GM12878 (cell line): ENCODE results near the gene ITK.

ENCODE experiments used
- CREB1 ChIP-seq: IDR thresholded peaks from 2 replicates; pipeline ENCODE4 v1.6.1; 2012; ENCODE audit warnings: low read depth, mild to moderate bottlenecking, inconsistent platforms
- HDGF ChIP-seq: fragments of 450-650 bp; IDR thresholded peaks from 2 replicates; pipeline ENCODE4 v1.6.1; 2016; ENCODE audit warnings: antibody characterized with exemption
- POLR2A ChIP-seq: IDR thresholded peaks from 2 replicates; pipeline ENCODE4 v1.6.1; 2011; ENCODE audit warnings: low read depth, mild to moderate bottlenecking, low read length
- RELA ChIP-seq: fragments of 450-650 bp; IDR thresholded peaks from 2 replicates; pipeline ENCODE4 v1.8.0; 2014; ENCODE audit warnings: borderline replicate concordance; ENCODE audit not compliant: partially characterized antibody
- SMC3 ChIP-seq: IDR thresholded peaks from 2 replicates; pipeline ENCODE4 v1.6.1; 2011; ENCODE audit warnings: low read length, improper control_type of control experiment, borderline replicate concordance
- YY1 ChIP-seq: IDR thresholded peaks from 2 replicates; pipeline ENCODE4 v1.6.1; 2011; ENCODE audit warnings: low read depth, mild to moderate bottlenecking, low read length
- ZNF24 ChIP-seq: fragments of 450-650 bp; IDR thresholded peaks from 2 replicates; pipeline ENCODE4 v1.6.1; 2017; ENCODE audit warnings: antibody characterized with exemption, mild to moderate bottlenecking
- TF ChIP-seq, protein P1 (sequence below): fragments of 450-650 bp; IDR thresholded peaks from 2 replicates; pipeline ENCODE4 v1.6.1; 2016; ENCODE audit warnings: mild to moderate bottlenecking
- TF ChIP-seq, protein P2 (sequence below): IDR thresholded peaks from 2 replicates; pipeline ENCODE4 v1.6.1; 2012; ENCODE audit warnings: low read depth, low read length, improper control_type of control experiment
- TF ChIP-seq, protein P3 (sequence below): fragments of 450-650 bp; IDR thresholded peaks from 2 replicates; pipeline ENCODE4 v1.6.1; 2018; ENCODE audit warnings: borderline replicate concordance, mild to moderate bottlenecking; ENCODE audit not compliant: partially characterized antibody
- TF ChIP-seq, protein P4 (sequence below), 3 experiments: IDR thresholded peaks in 2 of 3; conservative IDR thresholded peaks in 1 of 3; 2 replicates each; pipeline ENCODE4 v1.5.1; 2011; ENCODE audit warnings: low read depth in 3 of 3, low read length in 3 of 3, mild to moderate bottlenecking in 3 of 3, control low read depth in 2 of 3, moderate library complexity in 2 of 3, inconsistent platforms in 1 of 3, mixed read lengths in 1 of 3; ENCODE audit not compliant: control insufficient read depth in 2 of 3, insufficient read depth in 1 of 3; ENCODE audit errors: extremely low read depth in 1 of 3

DNA sequence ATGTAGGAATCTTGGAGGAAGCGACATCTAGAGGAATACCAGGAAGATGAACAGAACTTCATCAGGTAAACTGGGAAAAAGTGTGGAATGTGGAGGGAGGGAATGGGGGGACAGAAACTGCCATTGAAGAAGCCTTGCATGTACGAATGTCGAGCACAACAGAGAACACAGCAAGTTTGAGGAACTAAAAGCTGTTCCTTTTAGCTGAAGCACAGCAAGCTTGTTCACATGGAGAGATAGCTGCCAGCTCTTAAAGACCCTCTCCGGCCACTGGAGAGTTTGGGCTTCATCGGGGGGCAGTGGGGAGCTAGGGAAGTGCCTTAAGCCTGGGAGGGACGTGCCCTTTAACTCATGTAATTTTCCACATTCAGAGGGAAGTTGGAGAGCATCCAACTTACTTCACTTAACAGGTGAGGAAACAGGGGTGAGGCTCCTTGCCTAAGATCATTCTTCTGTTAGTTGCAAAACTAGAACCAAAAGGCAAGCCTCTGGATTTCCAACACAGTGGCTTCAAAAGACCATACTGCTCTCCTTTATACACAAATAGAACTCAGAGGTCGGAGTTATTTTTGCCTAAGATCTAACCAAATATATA lies 83.0 kb downstream of the ITK start:
- TF ChIP-seq POLR2A (no peak), SMC3 (no peak), HDGF (no peak), RELA (no peak), CREB1 (no peak), ZNF24 (no peak), YY1 (no peak)
- TF ChIP-seq, protein P1, sequence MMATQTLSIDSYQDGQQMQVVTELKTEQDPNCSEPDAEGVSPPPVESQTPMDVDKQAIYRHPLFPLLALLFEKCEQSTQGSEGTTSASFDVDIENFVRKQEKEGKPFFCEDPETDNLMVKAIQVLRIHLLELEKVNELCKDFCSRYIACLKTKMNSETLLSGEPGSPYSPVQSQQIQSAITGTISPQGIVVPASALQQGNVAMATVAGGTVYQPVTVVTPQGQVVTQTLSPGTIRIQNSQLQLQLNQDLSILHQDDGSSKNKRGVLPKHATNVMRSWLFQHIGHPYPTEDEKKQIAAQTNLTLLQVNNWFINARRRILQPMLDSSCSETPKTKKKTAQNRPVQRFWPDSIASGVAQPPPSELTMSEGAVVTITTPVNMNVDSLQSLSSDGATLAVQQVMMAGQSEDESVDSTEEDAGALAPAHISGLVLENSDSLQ, result no peak
- TF ChIP-seq, protein P2, sequence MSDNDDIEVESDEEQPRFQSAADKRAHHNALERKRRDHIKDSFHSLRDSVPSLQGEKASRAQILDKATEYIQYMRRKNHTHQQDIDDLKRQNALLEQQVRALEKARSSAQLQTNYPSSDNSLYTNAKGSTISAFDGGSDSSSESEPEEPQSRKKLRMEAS, result no peak
- TF ChIP-seq, protein P3, sequence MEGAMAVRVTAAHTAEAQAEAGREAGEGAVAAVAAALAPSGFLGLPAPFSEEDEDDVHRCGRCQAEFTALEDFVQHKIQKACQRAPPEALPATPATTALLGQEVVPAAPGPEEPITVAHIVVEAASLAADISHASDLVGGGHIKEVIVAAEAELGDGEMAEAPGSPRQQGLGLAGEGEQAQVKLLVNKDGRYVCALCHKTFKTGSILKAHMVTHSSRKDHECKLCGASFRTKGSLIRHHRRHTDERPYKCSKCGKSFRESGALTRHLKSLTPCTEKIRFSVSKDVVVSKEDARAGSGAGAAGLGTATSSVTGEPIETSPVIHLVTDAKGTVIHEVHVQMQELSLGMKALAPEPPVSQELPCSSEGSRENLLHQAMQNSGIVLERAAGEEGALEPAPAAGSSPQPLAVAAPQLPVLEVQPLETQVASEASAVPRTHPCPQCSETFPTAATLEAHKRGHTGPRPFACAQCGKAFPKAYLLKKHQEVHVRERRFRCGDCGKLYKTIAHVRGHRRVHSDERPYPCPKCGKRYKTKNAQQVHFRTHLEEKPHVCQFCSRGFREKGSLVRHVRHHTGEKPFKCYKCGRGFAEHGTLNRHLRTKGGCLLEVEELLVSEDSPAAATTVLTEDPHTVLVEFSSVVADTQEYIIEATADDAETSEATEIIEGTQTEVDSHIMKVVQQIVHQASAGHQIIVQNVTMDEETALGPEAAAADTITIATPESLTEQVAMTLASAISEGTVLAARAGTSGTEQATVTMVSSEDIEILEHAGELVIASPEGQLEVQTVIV, result no peak
- TF ChIP-seq, protein P4, sequence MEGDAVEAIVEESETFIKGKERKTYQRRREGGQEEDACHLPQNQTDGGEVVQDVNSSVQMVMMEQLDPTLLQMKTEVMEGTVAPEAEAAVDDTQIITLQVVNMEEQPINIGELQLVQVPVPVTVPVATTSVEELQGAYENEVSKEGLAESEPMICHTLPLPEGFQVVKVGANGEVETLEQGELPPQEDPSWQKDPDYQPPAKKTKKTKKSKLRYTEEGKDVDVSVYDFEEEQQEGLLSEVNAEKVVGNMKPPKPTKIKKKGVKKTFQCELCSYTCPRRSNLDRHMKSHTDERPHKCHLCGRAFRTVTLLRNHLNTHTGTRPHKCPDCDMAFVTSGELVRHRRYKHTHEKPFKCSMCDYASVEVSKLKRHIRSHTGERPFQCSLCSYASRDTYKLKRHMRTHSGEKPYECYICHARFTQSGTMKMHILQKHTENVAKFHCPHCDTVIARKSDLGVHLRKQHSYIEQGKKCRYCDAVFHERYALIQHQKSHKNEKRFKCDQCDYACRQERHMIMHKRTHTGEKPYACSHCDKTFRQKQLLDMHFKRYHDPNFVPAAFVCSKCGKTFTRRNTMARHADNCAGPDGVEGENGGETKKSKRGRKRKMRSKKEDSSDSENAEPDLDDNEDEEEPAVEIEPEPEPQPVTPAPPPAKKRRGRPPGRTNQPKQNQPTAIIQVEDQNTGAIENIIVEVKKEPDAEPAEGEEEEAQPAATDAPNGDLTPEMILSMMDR (IDR thresholded peaks at IDR 0.05 in 2 of 3, conservative IDR thresholded peaks at IDR 0.05 in 1 of 3; ENCODE audit: control insufficient read depth in 2 of 3, extremely low read depth in 1 of 3, insufficient read depth in 1 of 3, low read depth in 3 of 3, low read length in 3 of 3), result no peak
